ENCODE results near the gene LRP8.
A peak's percentile ranks its signal among the peaks of the same experiment; 100 is the strongest.
"Not testable (repeated sequence)": the region's sequence is repeated elsewhere in the genome, so short reads cannot be mapped to it uniquely, and the experiment has no call there.

Gene LRP8

GRCh38 chr1:53210352-53210751 lies 117.5 kb downstream of the LRP8 start:
- no peak for DNase-seq (ENCODE audit: low spot score)

GRCh38 chr1:53207726-53208125 lies 120.1 kb downstream of the LRP8 start:
- DNase-seq (ENCODE audit: low spot score), result no peak

- DNase-seq (ENCODE audit: low spot score), result no peak
These were observed 121.0 kb downstream of the LRP8 start for GRCh38 chr1:53206735-53207379.

- DNase-seq (ENCODE audit: low spot score), result not testable (repeated sequence)
These were observed 121.7 kb downstream of the LRP8 start for GRCh38 chr1:53206083-53206685.

- not testable (repeated sequence) for DNase-seq (ENCODE audit: low spot score)
These were observed 122.4 kb downstream of the LRP8 start for GRCh38 chr1:53205496-53205895.

- DNase-seq (ENCODE audit: low spot score), result no peak
These were observed 124.4 kb downstream of the LRP8 start for GRCh38 chr1:53203466-53203865.

GRCh38 chr1:53198241-53198651 lies 129.6 kb downstream of the LRP8 start:
- DNase-seq (ENCODE audit: low spot score), result peak; percentile 41

- no peak for DNase-seq (ENCODE audit: low spot score)
These were observed 130.3 kb downstream of the LRP8 start for GRCh38 chr1:53197291-53198200.

GRCh38 chr1:53196485-53197290 lies 131.2 kb downstream of the LRP8 start, which contains the start of gene CPT2:
CPT2 (plus strand) TSS chr1:53196824; CDS start chr1:53196944, 120 bp downstream.
- peak; percentile 94 for DNase-seq (ENCODE audit: low spot score)

- no peak for DNase-seq (ENCODE audit: low spot score)
These were observed 131.8 kb downstream of the LRP8 start for GRCh38 chr1:53196017-53196484.

GRCh38 chr1:53195246-53196016 lies 132.4 kb downstream of the LRP8 start:
- no peak for DNase-seq (ENCODE audit: low spot score)

Measured in LoVo (cell line).